GM21737 (cell line): ENCODE data around the gene C16orf96.

Experiments used
- ATAC-seq: cut with Tn5 transposase; IDR thresholded peaks from one replicate; pipeline ENCODE4 v1.9.1; 2021; ENCODE audit warnings: mild to moderate bottlenecking, moderate library complexity; ENCODE audit not compliant: unreplicated experiment

C16orf96 gene

GRCh38 chr16:4615384-4616046, 59.4 kb downstream of the C16orf96 start:
- no peak for ATAC-seq

- peak; percentile 69 for ATAC-seq
These were observed 60.1 kb downstream of the C16orf96 start for GRCh38 chr16:4616047-4616811.

- ATAC-seq = no peak
These were observed 61.7 kb downstream of the C16orf96 start for GRCh38 chr16:4617880-4618279.

GRCh38 chr16:4618645-4619418, 62.7 kb downstream of the C16orf96 start:
- no peak for ATAC-seq

- ATAC-seq = no peak
These were observed 67.5 kb downstream of the C16orf96 start for GRCh38 chr16:4623593-4623992.

- ATAC-seq = peak; percentile 68
These were observed 68.1 kb downstream of the C16orf96 start, which contains the start of gene MGRN1 for GRCh38 chr16:4624015-4624826. Gene MGRN1, plus strand, starts transcription at chr16:4624826. Its CDS starts 135 bp downstream, at chr16:4624961.

GRCh38 chr16:4624827-4625559, 68.9 kb downstream of the C16orf96 start:
- peak; percentile 58 for ATAC-seq

GRCh38 chr16:4625560-4626159, 69.5 kb downstream of the C16orf96 start:
- ATAC-seq = no peak

- ATAC-seq = no peak
These were observed 70.3 kb downstream of the C16orf96 start for GRCh38 chr16:4626396-4626795.

GRCh38 chr16:4628283-4628682, 72.1 kb downstream of the C16orf96 start:
- ATAC-seq = no peak

GRCh38 chr16:4631444-4631843, 75.3 kb downstream of the C16orf96 start:
- ATAC-seq = no peak

GRCh38 chr16:4633910-4634635, 77.9 kb downstream of the C16orf96 start:
- no peak for ATAC-seq

- ATAC-seq = no peak
These were observed 78.6 kb downstream of the C16orf96 start for GRCh38 chr16:4634768-4635167.

- no peak for ATAC-seq
These were observed 80.1 kb downstream of the C16orf96 start for GRCh38 chr16:4636196-4636595.

GRCh38 chr16:4637501-4638166, 81.5 kb downstream of the C16orf96 start:
- ATAC-seq = no peak

- no peak for ATAC-seq
These were observed 83.9 kb downstream of the C16orf96 start for GRCh38 chr16:4639899-4640509.

GRCh38 chr16:4640572-4641305, 84.6 kb downstream of the C16orf96 start:
- ATAC-seq = no peak
